Activated CD8-positive, alpha-beta T cell treated with anti-CD3 and anti-CD28 coated beads for 36 hours (primary cell): ENCODE measurements around the gene LIPC. TPM values are rescaled to one million over a fixed set of nuclear protein-coding genes. Genes with fewer than 3 reads are reported as not detected.

Experiments
- ATAC-seq: fragments of 200-7000 bp; cut with Tn5 transposase; one replicate; pipeline ENCODE4 v1.10.0; 2021; ENCODE audit warnings: mild to moderate bottlenecking, moderate library complexity
- CTCF ChIA-PET: fragments of 350-600 bp; sonication (Branson Sonifier 250); formaldehyde crosslinking; loops from one replicate; lab custom pipeline; 2021; ENCODE audit warnings: antibody characterized with exemption; lab: Charles Lee
- POLR2A ChIA-PET: fragments of 350-600 bp; sonication (Branson Sonifier 250); formaldehyde crosslinking; loops from one replicate; lab custom pipeline; 2021; ENCODE audit warnings: antibody characterized with exemption; lab: Charles Lee
- DNase-seq: peaks from one replicate; pipeline ENCODE4 v3.0.0-alpha.2; 2020
- H3K27ac Mint-ChIP-seq: one replicate; pipeline ENCODE4 v1.8.0; 2021; ENCODE audit warnings: mild to moderate bottlenecking, mixed read lengths
- H3K27me3 Mint-ChIP-seq: one replicate; pipeline ENCODE4 v1.8.0; 2021; ENCODE audit warnings: mixed read lengths
- H3K36me3 Mint-ChIP-seq: one replicate; pipeline ENCODE4 v1.8.0; 2021; ENCODE audit warnings: low read depth, mixed read lengths
- H3K4me1 Mint-ChIP-seq: one replicate; pipeline ENCODE4 v1.8.0; 2021; ENCODE audit warnings: low read depth, mixed read lengths
- H3K4me3 Mint-ChIP-seq: one replicate; pipeline ENCODE4 v1.8.0; 2021; ENCODE audit warnings: mild to moderate bottlenecking, moderate library complexity, mixed read lengths
- H3K9me3 Mint-ChIP-seq: one replicate; pipeline ENCODE4 v1.8.0; 2021; ENCODE audit warnings: mixed read lengths
- intact Hi-C: fragments of 100-400 bp; cut with micrococcal nuclease; formaldehyde crosslinking; loops from one replicate; pipeline ENCODE4 v1.10.0; 2022
- total RNA-seq, 2 experiments: library from RNA; stranded (reverse); gene quantifications; one replicate each; pipeline ENCODE4 v1.2.3, GENCODE V29; 2021
- TF ChIP-seq, protein P1 (sequence below): fragments of 200-600 bp; IDR thresholded peaks from one replicate; pipeline ENCODE4 v1.8.0; 2022; ENCODE audit warnings: antibody characterized with exemption, mild to moderate bottlenecking

LIPC gene
- total RNA-seq, 2 experiments from 2014 or later = 1.0 to 1.2 TPM

DNA sequence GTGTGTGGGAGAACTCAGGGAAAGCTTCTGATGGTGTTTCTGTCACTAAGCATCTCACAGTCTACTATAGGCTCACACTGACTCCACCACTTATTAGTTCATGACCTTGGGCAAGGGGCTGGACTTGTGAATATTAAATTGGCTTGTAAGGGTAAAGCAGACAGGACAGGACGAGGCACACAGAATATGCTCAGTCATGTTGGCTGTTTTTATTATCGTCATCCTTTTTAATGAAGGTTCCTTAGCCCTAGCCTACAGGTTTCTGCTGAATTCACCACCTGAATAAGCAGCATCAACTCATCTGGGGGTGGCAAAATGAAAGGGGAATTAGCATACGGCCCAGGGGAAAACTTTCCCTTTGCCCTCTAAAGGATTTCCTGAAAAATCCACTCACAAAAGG lies 39.6 kb upstream of the LIPC start:
- ChIA-PET CTCF (no interaction called here), POLR2A (no interaction called here)
- TF ChIP-seq, protein P1, sequence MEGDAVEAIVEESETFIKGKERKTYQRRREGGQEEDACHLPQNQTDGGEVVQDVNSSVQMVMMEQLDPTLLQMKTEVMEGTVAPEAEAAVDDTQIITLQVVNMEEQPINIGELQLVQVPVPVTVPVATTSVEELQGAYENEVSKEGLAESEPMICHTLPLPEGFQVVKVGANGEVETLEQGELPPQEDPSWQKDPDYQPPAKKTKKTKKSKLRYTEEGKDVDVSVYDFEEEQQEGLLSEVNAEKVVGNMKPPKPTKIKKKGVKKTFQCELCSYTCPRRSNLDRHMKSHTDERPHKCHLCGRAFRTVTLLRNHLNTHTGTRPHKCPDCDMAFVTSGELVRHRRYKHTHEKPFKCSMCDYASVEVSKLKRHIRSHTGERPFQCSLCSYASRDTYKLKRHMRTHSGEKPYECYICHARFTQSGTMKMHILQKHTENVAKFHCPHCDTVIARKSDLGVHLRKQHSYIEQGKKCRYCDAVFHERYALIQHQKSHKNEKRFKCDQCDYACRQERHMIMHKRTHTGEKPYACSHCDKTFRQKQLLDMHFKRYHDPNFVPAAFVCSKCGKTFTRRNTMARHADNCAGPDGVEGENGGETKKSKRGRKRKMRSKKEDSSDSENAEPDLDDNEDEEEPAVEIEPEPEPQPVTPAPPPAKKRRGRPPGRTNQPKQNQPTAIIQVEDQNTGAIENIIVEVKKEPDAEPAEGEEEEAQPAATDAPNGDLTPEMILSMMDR = no peak
- no peaks in the 10 kb centered on the region for H3K9me3 Mint-ChIP-seq
- DNase-seq (no peak), ATAC-seq (no peak)
- no peaks in the 10 kb centered on the region for H3K36me3 Mint-ChIP-seq
- no peak overlapping the region for H3K4me3 Mint-ChIP-seq
- peaks cover 3% of the 10 kb centered on the region for H3K4me1 Mint-ChIP-seq
- no peak overlapping the region for H3K27ac Mint-ChIP-seq
- intact Hi-C loops = no loop called here
- H3K27me3 Mint-ChIP-seq = peaks cover 2% of the 10 kb centered on the region

DNA sequence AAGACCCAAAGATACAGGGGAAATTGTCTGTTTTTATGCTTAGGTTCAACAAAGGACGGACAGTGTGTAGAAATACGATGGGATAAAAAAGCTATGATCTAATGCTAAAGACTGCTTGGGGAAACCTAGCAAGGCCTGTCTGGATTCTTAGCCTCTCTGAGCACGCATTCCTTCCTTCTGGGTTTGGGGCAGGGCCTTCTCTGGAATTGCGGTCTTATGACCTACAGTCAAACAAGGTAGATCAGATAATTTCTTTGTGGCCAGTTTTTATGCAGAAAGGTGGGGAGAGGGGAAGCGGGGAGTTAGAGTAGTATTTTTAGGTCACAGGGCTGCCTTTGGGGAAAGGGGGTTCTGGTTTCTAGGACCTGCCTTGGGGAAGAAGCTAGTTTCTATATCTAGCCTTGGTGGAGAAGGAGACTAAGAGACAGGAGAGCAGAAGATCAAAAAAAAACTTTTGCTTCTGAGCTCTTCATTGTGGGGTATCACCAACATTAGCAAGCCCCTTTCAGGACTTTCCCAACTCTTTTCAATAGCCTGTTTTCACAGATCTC lies 39.1 kb upstream of the LIPC start:
- H3K36me3 Mint-ChIP-seq = no peaks in the 10 kb centered on the region
- TF ChIP-seq, protein P1 = no peak
- intact Hi-C loops = no loop called here
- POLR2A ChIA-PET = no interaction called here
- CTCF ChIA-PET = interaction anchor here (1.2 kb wide), 1 partner anchor 28 kb away, joined by 3 read pairs; no protein-coding TSS in a partner anchor
- no peak for DNase-seq
- H3K27me3 Mint-ChIP-seq = peaks cover 2% of the 10 kb centered on the region
- H3K4me1 Mint-ChIP-seq = peaks cover 3% of the 10 kb centered on the region
- H3K4me3 Mint-ChIP-seq = no peak overlapping the region
- no peak for ATAC-seq
- no peaks in the 10 kb centered on the region for H3K9me3 Mint-ChIP-seq
- H3K27ac Mint-ChIP-seq = no peak overlapping the region

DNA sequence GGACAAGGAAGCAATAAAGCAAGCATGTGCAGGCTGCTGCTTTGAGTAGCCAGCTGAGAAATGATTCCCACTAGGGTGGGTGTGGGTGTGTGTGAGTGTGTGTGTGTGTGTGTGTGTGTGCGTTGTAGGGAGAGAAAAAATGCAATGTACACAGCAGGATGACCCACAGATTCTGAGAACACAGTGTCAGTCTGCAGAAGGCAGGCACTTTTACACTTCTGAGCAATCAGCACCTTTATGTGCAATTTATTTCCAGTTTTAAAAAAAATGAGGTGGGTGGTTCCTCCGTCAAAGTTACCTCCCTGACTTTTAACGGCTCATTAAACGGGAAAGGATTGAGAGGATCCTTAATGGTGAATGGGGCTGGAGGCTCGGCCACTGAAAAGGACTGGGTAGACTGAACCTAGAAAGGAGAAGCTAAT lies 38.5 kb upstream of the LIPC start:
- H3K27ac Mint-ChIP-seq = no peak overlapping the region
- H3K36me3 Mint-ChIP-seq = no peaks in the 10 kb centered on the region
- H3K4me1 Mint-ChIP-seq = peaks cover 3% of the 10 kb centered on the region
- ATAC-seq (no peak), DNase-seq (no peak)
- ChIA-PET CTCF (interaction anchor here (1.2 kb wide), 1 partner anchor 28 kb away, joined by 3 read pairs; no protein-coding TSS in a partner anchor), POLR2A (no interaction called here)
- H3K27me3 Mint-ChIP-seq = peaks cover 2% of the 10 kb centered on the region
- intact Hi-C loops = no loop called here
- H3K9me3 Mint-ChIP-seq = no peaks in the 10 kb centered on the region
- TF ChIP-seq, protein P1 = no peak
- no peak overlapping the region for H3K4me3 Mint-ChIP-seq

DNA sequence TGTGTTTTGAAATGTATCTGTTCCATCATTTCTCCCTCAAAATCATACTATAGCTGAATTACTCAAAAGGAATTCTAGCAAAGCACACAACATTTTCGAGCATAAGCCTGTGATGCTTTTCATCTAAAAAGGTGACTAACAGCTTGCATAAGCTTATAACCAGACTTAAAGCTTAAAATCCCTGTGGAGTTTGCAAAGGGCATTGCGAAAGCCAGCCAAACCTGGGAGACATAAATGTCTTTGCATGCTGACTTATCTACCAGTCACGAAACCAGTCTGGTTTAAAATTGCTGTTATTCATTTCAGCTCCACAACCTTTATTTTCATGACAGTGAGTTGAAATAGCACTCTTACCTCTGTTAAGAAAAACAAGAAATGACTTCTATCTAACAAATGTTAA lies 35.6 kb upstream of the LIPC start:
- intact Hi-C loops = no loop called here
- Mint-ChIP-seq H3K4me3 (no peak overlapping the region), H3K4me1 (peaks cover 3% of the 10 kb centered on the region), H3K9me3 (no peaks in the 10 kb centered on the region), H3K36me3 (no peaks in the 10 kb centered on the region), H3K27ac (no peak overlapping the region), H3K27me3 (peaks cover 2% of the 10 kb centered on the region)
- POLR2A ChIA-PET = no interaction called here
- DNase-seq (no peak), ATAC-seq (no peak)
- TF ChIP-seq, protein P1 = no peak
- CTCF ChIA-PET = interaction anchor here (1.0 to 1.4 kb wide), 2 partner anchors 9 to 15 kb away, joined by 4 to 6 read pairs; no protein-coding TSS in a partner anchor

DNA sequence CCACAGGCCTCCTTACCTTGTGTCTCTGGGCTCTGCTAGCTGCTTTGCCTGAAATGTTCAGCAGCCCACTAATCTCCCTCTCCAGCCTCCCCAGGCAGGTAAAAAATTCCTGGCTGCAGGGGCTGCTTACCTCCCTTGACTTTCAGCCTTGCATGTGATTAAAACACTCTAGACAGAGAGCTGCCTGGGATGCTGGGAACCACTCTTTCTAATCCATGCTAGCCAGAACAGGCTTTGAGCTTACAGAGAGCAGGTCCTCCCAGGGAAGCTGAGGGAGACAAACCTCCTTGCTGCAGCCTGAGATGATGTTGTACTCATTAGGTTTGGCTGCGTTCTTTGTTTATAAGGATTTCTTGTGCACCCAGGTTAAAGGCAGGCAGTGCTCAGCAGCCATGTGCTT lies 33.7 kb upstream of the LIPC start:
- H3K9me3 Mint-ChIP-seq = no peaks in the 10 kb centered on the region
- DNase-seq = no peak
- TF ChIP-seq, protein P1 = no peak
- H3K36me3 Mint-ChIP-seq = no peaks in the 10 kb centered on the region
- POLR2A ChIA-PET = interaction anchor here (1.4 kb wide), 1 partner anchor 13 kb away, joined by 4 read pairs; no protein-coding TSS in a partner anchor
- ATAC-seq = no peak
- CTCF ChIA-PET = no interaction called here
- H3K4me3 Mint-ChIP-seq = no peak overlapping the region
- H3K27me3 Mint-ChIP-seq = peaks cover 2% of the 10 kb centered on the region
- H3K4me1 Mint-ChIP-seq = no peaks in the 10 kb centered on the region
- H3K27ac Mint-ChIP-seq = no peak overlapping the region
- intact Hi-C loops = no loop called here
